CD8-positive, alpha-beta memory T cell (primary cell): ENCODE data around the gene PNMA8A. TPM values are rescaled to one million over a fixed set of nuclear protein-coding genes. Genes with fewer than 3 reads are reported as not detected.

Source experiments
- CTCF ChIA-PET: fragments of 350-600 bp; sonication (Branson Sonifier 250); formaldehyde crosslinking; loops from one replicate; lab custom pipeline; 2021; ENCODE audit warnings: antibody characterized with exemption; lab: Charles Lee
- POLR2A ChIA-PET: fragments of 350-600 bp; sonication (Branson Sonifier 250); formaldehyde crosslinking; loops from one replicate; lab custom pipeline; 2021; ENCODE audit warnings: antibody characterized with exemption; lab: Charles Lee
- DNase-seq, 5 donors: peaks; one replicate each; pipeline versions ENCODE4 v3.0.0 to v3.0.0-alpha.2; 2020 to 2022; ENCODE audit warnings: mixed read lengths in 1 of 5
- H3K27ac ChIP-seq: one replicate; pipeline ENCODE4 v1.7.0; 2013; ENCODE audit warnings: low read depth, mild to moderate bottlenecking, low read length, moderate library complexity
- H3K27me3 ChIP-seq: 2 replicates; pipeline ENCODE4 v1.7.0; 2013; ENCODE audit warnings: low read length, mild to moderate bottlenecking; ENCODE audit not compliant: insufficient read depth, poor library complexity, severe bottlenecking
- H3K36me3 ChIP-seq: 2 replicates; pipeline ENCODE4 v1.7.0; 2013; ENCODE audit warnings: mild to moderate bottlenecking, low read length, moderate library complexity; ENCODE audit not compliant: insufficient read depth
- H3K4me1 ChIP-seq: 2 replicates; pipeline ENCODE4 v1.7.0; 2013; ENCODE audit warnings: mild to moderate bottlenecking, low read length, moderate library complexity; ENCODE audit not compliant: insufficient read depth
- H3K4me3 ChIP-seq: 2 replicates; pipeline ENCODE4 v1.7.0; 2013; ENCODE audit warnings: mild to moderate bottlenecking, low read length
- H3K9me3 ChIP-seq: 2 replicates; pipeline ENCODE4 v1.7.0; 2013; ENCODE audit warnings: mild to moderate bottlenecking, low read length
- H3K27ac Mint-ChIP-seq, 8 donors: one replicate each; pipeline ENCODE4 v1.8.0; 2020 to 2021; ENCODE audit warnings: mixed read lengths in 8 of 8, mild to moderate bottlenecking in 6 of 8, inconsistent platforms in 3 of 8, moderate library complexity in 3 of 8
- H3K27me3 Mint-ChIP-seq, 2 donors: one replicate each; pipeline ENCODE4 v1.8.0; 2020 to 2021; ENCODE audit warnings: mixed read lengths in 2 of 2, mild to moderate bottlenecking in 1 of 2, moderate library complexity in 1 of 2
- H3K36me3 Mint-ChIP-seq, 3 donors: one replicate each; pipeline ENCODE4 v1.8.0; 2020 to 2021; ENCODE audit warnings: mixed read lengths in 3 of 3, inconsistent platforms in 1 of 3, mild to moderate bottlenecking in 1 of 3
- H3K4me1 Mint-ChIP-seq, 3 donors: one replicate each; pipeline ENCODE4 v1.8.0; 2020 to 2021; ENCODE audit warnings: mixed read lengths in 3 of 3, inconsistent platforms in 1 of 3, mild to moderate bottlenecking in 1 of 3
- H3K4me3 Mint-ChIP-seq, 7 donors: one replicate each; pipeline ENCODE4 v1.8.0; 2020 to 2021; ENCODE audit warnings: mixed read lengths in 7 of 7, mild to moderate bottlenecking in 6 of 7, moderate library complexity in 4 of 7, inconsistent platforms in 2 of 7
- H3K9me3 Mint-ChIP-seq, 5 donors: one replicate each; pipeline ENCODE4 v1.8.0; 2020 to 2022; ENCODE audit warnings: mixed read lengths in 5 of 5, mild to moderate bottlenecking in 3 of 5, moderate library complexity in 2 of 5, inconsistent platforms in 1 of 5
- polyA plus RNA-seq: library from polyadenylated mRNA; unstranded; fragments of 300-500 nt; fragmentation: Illumina TruSeq; gene quantifications from one replicate; pipeline ENCODE4 v1.2.3, GENCODE V29; 2021
- total RNA-seq, 2 experiments: library from RNA; stranded (reverse); gene quantifications; one replicate each; pipeline ENCODE4 v1.2.3, GENCODE V29; 2021

Gene PNMA8A
- total and polyA plus RNA-seq, 3 experiments from 2014 or later = 0.49 to 0.61 TPM; not detected in 1

- POLR2A ChIA-PET = no interaction called here
- Mint-ChIP-seq H3K4me1 (peaks cover 21 to 36% (median 29%) of the 10 kb centered on the region in 3 donors), H3K9me3 (peaks cover 0 to 1% (median 0%) of the 10 kb centered on the region in 5 donors), H3K4me3 (peak overlapping the region in 3 of 7 donors; percentile 9 to 49 (median 41)), H3K27me3 (peaks cover 51 to 72% of the 10 kb centered on the region in 2 donors), H3K27ac (no peak overlapping the region), H3K36me3 (no peaks in the 10 kb centered on the region)
- Histone ChIP-seq H3K27me3 (peaks cover 28% of the 10 kb centered on the region), H3K36me3 (no peaks in the 10 kb centered on the region), H3K4me3 (no peak overlapping the region), H3K9me3 (no peaks in the 10 kb centered on the region), H3K4me1 (peaks cover 12% of the 10 kb centered on the region), H3K27ac (no peak overlapping the region)
- no peak for DNase-seq
- CTCF ChIA-PET = no interaction called here
These were observed 41.4 kb downstream of the PNMA8A start for GRCh38 chr19:46429999-46430398.

DNA sequence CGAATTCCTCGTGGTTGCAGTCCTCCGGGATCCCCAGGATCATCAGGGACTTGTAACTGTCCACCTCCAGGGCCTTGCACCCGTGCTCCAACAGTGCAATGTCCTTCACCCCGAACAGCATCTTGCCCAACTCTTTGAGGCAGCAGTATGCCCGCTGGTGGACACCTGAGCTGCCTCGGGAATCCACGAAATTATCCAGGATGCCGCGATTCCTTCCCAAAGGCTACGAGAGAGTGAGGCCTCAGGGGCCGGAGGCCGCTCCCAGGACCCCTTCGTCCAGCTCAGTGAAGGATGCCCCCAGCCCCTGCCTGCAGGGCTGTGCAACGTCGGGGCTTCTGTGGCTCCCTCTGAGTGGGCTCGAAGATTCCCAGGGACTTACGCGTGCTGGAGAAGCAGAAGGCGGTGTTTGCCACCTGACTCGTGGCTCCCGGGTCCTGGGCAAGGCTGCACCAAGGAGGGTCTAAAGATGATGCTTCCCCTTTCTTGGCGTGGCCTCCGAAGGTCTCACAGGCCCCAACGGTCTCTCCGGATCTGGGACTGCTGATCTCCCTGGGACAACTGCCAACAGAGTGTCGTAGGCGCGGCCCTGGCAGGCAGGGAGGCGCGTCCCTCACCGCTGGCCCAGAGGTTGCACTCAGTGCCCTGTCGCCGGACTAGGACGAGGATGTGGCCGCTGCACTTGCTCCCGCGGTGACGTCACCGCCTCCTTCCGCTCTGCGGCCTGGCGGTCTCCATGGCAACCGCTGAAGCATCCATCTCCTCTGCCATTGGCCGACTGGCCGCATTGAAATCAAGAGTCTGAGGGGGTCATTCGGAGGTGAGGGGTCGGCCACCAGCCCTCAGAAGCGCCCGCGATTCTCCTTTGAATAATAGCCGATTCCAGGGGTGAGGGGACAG lies 42.9 kb downstream of the PNMA8A start, which contains the start of gene PNMA8C:
Gene PNMA8C, minus strand, starts transcription at position 698 of the 897 bp plus-strand sequence. Its CDS starts 577 bp downstream, at position 121.
- Histone ChIP-seq H3K27me3 (peaks cover 28% of the 10 kb centered on the region), H3K27ac (no peak within 1 kb of the TSS), H3K4me1 (peaks cover 12% of the 10 kb centered on the region), H3K36me3 (no peaks in the 10 kb centered on the region), H3K9me3 (no peaks in the 10 kb centered on the region), H3K4me3 (peak within 1 kb of the TSS; percentile 47)
- no peaks in the 10 kb centered on the region for H3K9me3 Mint-ChIP-seq
- peaks cover 21 to 36% (median 29%) of the 10 kb centered on the region in 3 donors for H3K4me1 Mint-ChIP-seq
- CTCF ChIA-PET = interaction anchor here (1.4 kb wide), 1 partner anchor 32 kb away, joined by 3 read pairs; no protein-coding TSS in a partner anchor
- peak; percentile 12 to 68 (median 27) for DNase-seq
- POLR2A ChIA-PET = no interaction called here
- H3K27ac Mint-ChIP-seq = peak within 1 kb of the TSS in 7 of 8 donors; percentile 8 to 88 (median 53)
- peaks cover 44 to 72% of the 10 kb centered on the region in 2 donors for H3K27me3 Mint-ChIP-seq
- no peaks in the 10 kb centered on the region for H3K36me3 Mint-ChIP-seq
- peak within 1 kb of the TSS; percentile 74 to 88 (median 77) for H3K4me3 Mint-ChIP-seq

- no peaks in the 10 kb centered on the region for H3K9me3 ChIP-seq
- H3K4me3 ChIP-seq = no peak overlapping the region
- Mint-ChIP-seq H3K9me3 (no peaks in the 10 kb centered on the region), H3K27ac (peak overlapping the region in 2 of 8 donors; percentile 5 to 48), H3K4me3 (peak overlapping the region in 4 of 7 donors; percentile 40 to 88 (median 60)), H3K4me1 (peaks cover 21 to 36% (median 29%) of the 10 kb centered on the region in 3 donors), H3K27me3 (peaks cover 46 to 77% of the 10 kb centered on the region in 2 donors), H3K36me3 (no peaks in the 10 kb centered on the region)
- H3K4me1 ChIP-seq = peaks cover 12% of the 10 kb centered on the region
- H3K36me3 ChIP-seq = no peaks in the 10 kb centered on the region
- ChIA-PET CTCF (interaction anchor here (1.4 kb wide), 1 partner anchor 31 kb away, joined by 3 read pairs; no protein-coding TSS in a partner anchor), POLR2A (no interaction called here)
- peaks cover 28% of the 10 kb centered on the region for H3K27me3 ChIP-seq
- DNase-seq = no peak
- H3K27ac ChIP-seq = no peak overlapping the region
These were observed 43.8 kb downstream of the PNMA8A start for GRCh38 chr19:46427518-46428045.

DNA sequence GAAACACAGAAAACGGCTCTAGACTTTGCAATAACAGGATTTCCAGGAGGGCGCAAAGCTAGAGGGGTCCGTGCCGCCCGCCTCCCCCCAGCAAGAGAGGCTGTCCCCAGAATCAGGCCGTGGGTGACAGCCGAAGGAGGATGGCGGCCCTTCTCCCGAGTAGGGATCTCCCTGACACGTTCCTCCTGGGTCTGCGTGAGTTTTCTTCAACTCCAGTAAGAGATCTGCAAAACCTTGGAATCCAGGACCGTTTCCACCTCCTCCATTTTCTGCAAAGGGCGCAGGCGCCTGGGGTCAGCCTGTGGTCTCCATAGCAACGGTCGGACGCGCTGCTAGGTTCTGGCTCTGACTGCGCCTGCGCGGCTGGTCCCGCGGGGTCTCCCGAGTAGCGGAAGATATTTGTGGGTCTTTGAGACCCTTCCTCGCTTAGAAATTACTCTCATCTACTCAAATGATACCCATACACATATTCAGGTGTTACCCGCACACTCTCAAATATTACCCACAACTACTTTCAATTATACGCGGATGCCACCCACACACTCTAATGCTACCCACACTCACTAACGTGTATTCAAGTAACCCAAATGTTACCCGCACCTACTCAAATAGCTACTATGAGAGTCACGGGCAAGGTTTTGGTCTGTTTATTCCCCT lies 44.7 kb downstream of the PNMA8A start:
- CTCF ChIA-PET = interaction anchor here (1.4 kb wide), 1 partner anchor 30 kb away, joined by 3 read pairs; no protein-coding TSS in a partner anchor
- H3K4me3 ChIP-seq = no peak overlapping the region

GRCh38 chr19:46426035-46426505 lies 45.3 kb downstream of the PNMA8A start:
- Mint-ChIP-seq H3K27me3 (peaks cover 42 to 74% of the 10 kb centered on the region in 2 donors), H3K4me3 (peak overlapping the region in 4 of 7 donors; percentile 39 to 75 (median 59)), H3K9me3 (no peaks in the 10 kb centered on the region), H3K27ac (no peak overlapping the region), H3K36me3 (no peaks in the 10 kb centered on the region), H3K4me1 (peaks cover 21 to 36% (median 29%) of the 10 kb centered on the region in 3 donors)
- POLR2A ChIA-PET = no interaction called here
- peaks cover 23% of the 10 kb centered on the region for H3K27me3 ChIP-seq
- no peaks in the 10 kb centered on the region for H3K36me3 ChIP-seq
- DNase-seq = no peak
- no peak overlapping the region for H3K27ac ChIP-seq
- CTCF ChIA-PET = no interaction called here
- H3K4me3 ChIP-seq = no peak overlapping the region
- H3K4me1 ChIP-seq = peaks cover 12% of the 10 kb centered on the region
- no peaks in the 10 kb centered on the region for H3K9me3 ChIP-seq

More for the DNA sequence above, 44.7 kb downstream of the PNMA8A start:
- Histone ChIP-seq H3K27me3 (peaks cover 25% of the 10 kb centered on the region), H3K27ac (no peak overlapping the region), H3K36me3 (no peaks in the 10 kb centered on the region), H3K4me1 (peaks cover 12% of the 10 kb centered on the region), H3K9me3 (no peaks in the 10 kb centered on the region)
- DNase-seq = peak in 2 of 5 donors; percentile 30 to 53
- H3K36me3 Mint-ChIP-seq = no peaks in the 10 kb centered on the region
- peak overlapping the region in 2 of 8 donors; percentile 20 to 56 for H3K27ac Mint-ChIP-seq
- H3K27me3 Mint-ChIP-seq = peaks cover 44 to 75% of the 10 kb centered on the region in 2 donors
- POLR2A ChIA-PET = no interaction called here
- H3K4me3 Mint-ChIP-seq = peak overlapping the region; percentile 5 to 75 (median 54)
- no peaks in the 10 kb centered on the region for H3K9me3 Mint-ChIP-seq
- H3K4me1 Mint-ChIP-seq = peaks cover 21 to 36% (median 29%) of the 10 kb centered on the region in 3 donors

DNA sequence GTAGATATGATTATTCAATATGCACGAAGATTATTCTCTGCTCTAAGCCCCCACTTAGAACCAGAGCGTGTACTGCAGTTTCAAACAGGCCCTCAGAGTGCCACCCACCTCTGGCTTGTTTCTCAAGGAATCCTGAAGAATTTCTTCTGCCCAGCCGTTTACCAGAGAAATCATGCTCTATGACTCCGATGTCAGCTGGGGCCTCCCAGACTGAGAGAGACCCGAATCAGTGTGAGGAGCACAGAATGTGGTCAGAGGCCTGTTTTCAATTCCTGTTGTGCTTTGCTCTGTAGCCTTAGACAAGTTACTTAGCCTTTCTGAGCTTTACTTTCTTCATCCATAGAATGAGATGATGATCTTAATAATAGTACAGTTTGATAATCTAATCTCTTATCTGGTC lies 48.2 kb downstream of the PNMA8A start:
- Histone ChIP-seq H3K27ac (no peak overlapping the region), H3K27me3 (peaks cover 19% of the 10 kb centered on the region), H3K4me3 (no peak overlapping the region), H3K9me3 (no peaks in the 10 kb centered on the region), H3K36me3 (no peaks in the 10 kb centered on the region), H3K4me1 (peaks cover under 1% of the 10 kb centered on the region)
- H3K27ac Mint-ChIP-seq = no peak overlapping the region
- no peaks in the 10 kb centered on the region for H3K36me3 Mint-ChIP-seq
- CTCF ChIA-PET = interaction anchor here (0.7 kb wide), 1 partner anchor 1320 kb away, joined by 3 read pairs; no protein-coding TSS in a partner anchor
- H3K4me1 Mint-ChIP-seq = peaks cover 10 to 24% (median 16%) of the 10 kb centered on the region in 3 donors
- no peak overlapping the region for H3K4me3 Mint-ChIP-seq
- no peak for DNase-seq
- no peaks in the 10 kb centered on the region for H3K9me3 Mint-ChIP-seq
- peaks cover 32 to 65% of the 10 kb centered on the region in 2 donors for H3K27me3 Mint-ChIP-seq
- POLR2A ChIA-PET = no interaction called here

DNA sequence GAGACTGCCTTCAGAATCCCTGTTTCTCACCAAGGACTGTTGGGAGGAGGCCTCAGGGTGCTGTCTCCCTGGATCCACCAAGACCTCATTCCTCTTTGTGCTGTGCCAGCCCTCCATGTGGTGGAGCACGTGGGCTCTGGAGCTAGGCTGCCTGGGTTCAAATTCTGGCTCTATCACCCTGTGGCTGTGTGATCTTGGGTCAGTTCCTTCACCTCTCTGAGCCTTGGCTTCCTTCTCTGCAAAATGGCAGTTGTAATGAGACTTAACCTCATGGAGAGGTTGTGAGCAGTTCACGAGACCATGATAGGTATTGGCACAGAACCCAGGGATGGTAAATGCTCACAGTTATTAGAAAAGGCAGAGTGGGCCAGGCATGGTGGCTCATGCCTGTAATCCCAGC lies 49.0 kb downstream of the PNMA8A start:
- Histone ChIP-seq H3K4me3 (no peak overlapping the region), H3K27me3 (peaks cover 11% of the 10 kb centered on the region), H3K36me3 (no peaks in the 10 kb centered on the region), H3K4me1 (no peaks in the 10 kb centered on the region), H3K27ac (no peak overlapping the region), H3K9me3 (no peaks in the 10 kb centered on the region)
- Mint-ChIP-seq H3K27me3 (peaks cover 34 to 57% of the 10 kb centered on the region in 2 donors), H3K4me3 (no peak overlapping the region), H3K4me1 (peaks cover 8 to 16% (median 10%) of the 10 kb centered on the region in 3 donors), H3K36me3 (no peaks in the 10 kb centered on the region), H3K9me3 (no peaks in the 10 kb centered on the region), H3K27ac (no peak overlapping the region)
- ChIA-PET POLR2A (no interaction called here), CTCF (interaction anchor here (0.7 kb wide), 1 partner anchor 96 kb away, joined by 3 read pairs; no protein-coding TSS in a partner anchor)
- no peak for DNase-seq
